Bronchial epithelial cell (primary cell): ENCODE results near the gene SLC4A8. TPM values are rescaled to one million over a fixed set of nuclear protein-coding genes. Genes with fewer than 3 reads are reported as not detected.

ENCODE experiments used
- DNase-seq: peaks from one replicate; pipeline ENCODE4 v3.0.0-alpha.2; 2010; ENCODE audit warnings: low read depth
- FAIRE-seq: peaks from 2 replicates; lab custom pipeline; 2011; peaks lifted over from hg19 to GRCh38; lab: Jason Lieb, UNC
- H3K27me3 ChIP-seq: 2 replicates; pipeline ENCODE4 v1.5.1; 2011; ENCODE audit warnings: low read length; ENCODE audit not compliant: control insufficient read depth, insufficient read depth
- H3K36me3 ChIP-seq: 2 replicates; pipeline ENCODE4 v1.5.1; 2011; ENCODE audit warnings: low read length; ENCODE audit not compliant: control insufficient read depth, insufficient read depth
- H3K4me3 ChIP-seq: 2 replicates; pipeline ENCODE4 v1.5.1; 2011; ENCODE audit warnings: mild to moderate bottlenecking, low read depth, low read length, control low read depth
- CTCF ChIP-seq: IDR thresholded peaks from 2 replicates; pipeline ENCODE4 v1.5.1; 2011; ENCODE audit warnings: mild to moderate bottlenecking, moderate library complexity, low read length, control low read depth, inconsistent platforms; ENCODE audit not compliant: insufficient read depth, severe bottlenecking
- total RNA-seq: library from RNA; depleted of rRNA; stranded (reverse); fragments of >200 nt; gene quantifications from 2 replicates; pipeline ENCODE4 v1.2.1, GENCODE V29; 2014

SLC4A8 gene
- total RNA-seq, 1 donor from 2014 or later, result 0.26 TPM

GRCh38 chr12:51388846-51389245, 35.8 kb upstream of the SLC4A8 start:
- no peak for DNase-seq
- Histone ChIP-seq H3K36me3 (no peaks in the 10 kb centered on the region), H3K27me3 (no peaks in the 10 kb centered on the region), H3K4me3 (no peak overlapping the region)
- no peak for TF ChIP-seq CTCF
- FAIRE-seq, result no peak

- TF ChIP-seq CTCF, result no peak
- DNase-seq (peak; percentile 80), FAIRE-seq (no peak)
- H3K36me3 ChIP-seq, result no peaks in the 10 kb centered on the region
- H3K27me3 ChIP-seq, result no peaks in the 10 kb centered on the region
- H3K4me3 ChIP-seq, result no peak overlapping the region
Measured at GRCh38 chr12:51389302-51389999, 35.2 kb upstream of the SLC4A8 start.

- DNase-seq, result no peak
- no peak for TF ChIP-seq CTCF
- Histone ChIP-seq H3K4me3 (no peak overlapping the region), H3K36me3 (no peaks in the 10 kb centered on the region), H3K27me3 (no peaks in the 10 kb centered on the region)
- FAIRE-seq, result no peak
Measured at GRCh38 chr12:51390457-51390856, 34.2 kb upstream of the SLC4A8 start.

- no peaks in the 10 kb centered on the region for H3K27me3 ChIP-seq
- DNase-seq, result no peak
- FAIRE-seq, result no peak
- H3K4me3 ChIP-seq, result peak overlapping the region; percentile 62
- TF ChIP-seq CTCF, result no peak
- no peaks in the 10 kb centered on the region for H3K36me3 ChIP-seq
Measured at GRCh38 chr12:51390891-51391282, 33.7 kb upstream of the SLC4A8 start.

- H3K4me3 ChIP-seq, result peak within 1 kb of the TSS; percentile 62
- no peaks in the 10 kb centered on the region for H3K36me3 ChIP-seq
- no peaks in the 10 kb centered on the region for H3K27me3 ChIP-seq
- DNase-seq (no peak), FAIRE-seq (no peak)
- TF ChIP-seq CTCF, result no peak
Measured at GRCh38 chr12:51391283-51392123, 33.1 kb upstream of the SLC4A8 start, which contains the start of gene GALNT6. GALNT6 (minus strand) TSS chr12:51391406; CDS start chr12:51379781, 11,625 bp downstream.
